Measurements from ENCODE around the gene NPEPPS.
"Not testable (repeated sequence)": the region's sequence is repeated elsewhere in the genome, so short reads cannot be mapped to it uniquely, and the experiment has no call there.

DNA sequence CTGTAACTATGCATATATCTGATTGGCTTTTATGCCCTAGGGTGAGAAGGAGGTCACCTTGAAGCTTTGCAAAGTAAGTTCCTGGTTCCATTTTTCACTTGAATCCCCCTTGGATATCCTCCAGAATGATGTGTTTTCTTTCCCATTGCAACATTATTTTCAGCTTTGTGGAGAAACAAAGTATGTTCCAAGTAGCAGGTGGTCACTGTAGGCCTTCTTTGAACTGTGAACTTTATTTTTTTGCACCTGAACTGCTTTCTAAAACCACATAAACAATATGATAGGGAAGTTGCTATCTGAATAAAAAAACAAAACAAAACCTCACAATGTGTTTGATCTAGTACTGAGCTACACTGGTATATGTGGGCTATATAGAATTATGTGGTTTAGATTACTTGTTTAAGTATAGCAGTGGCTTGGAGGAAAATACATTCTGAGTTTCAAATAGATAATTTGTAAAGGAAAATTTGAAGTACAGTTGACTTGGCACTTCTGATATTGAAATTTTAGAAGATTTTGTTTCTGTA, 29.7 kb downstream of the NPEPPS start:
- not testable (repeated sequence) for TF ChIP-seq EZH2 (IDR thresholded peaks at IDR 0.05); POLR2A (IDR thresholded peaks at IDR 0.05; ENCODE audit: borderline replicate concordance, extremely low read depth, insufficient read depth, insufficient read length); CEBPB (IDR thresholded peaks at IDR 0.05; ENCODE audit: low read depth); POLR2AphosphoS5 (IDR thresholded peaks at IDR 0.05; ENCODE audit: low read depth, low read length); EZH2phosphoT487 (IDR thresholded peaks at IDR 0.05; ENCODE audit: borderline replicate concordance); SRF (IDR thresholded peaks at IDR 0.05; ENCODE audit: low read depth); FOSL1 (IDR thresholded peaks at IDR 0.05; ENCODE audit: low read depth); EGR1 (IDR thresholded peaks at IDR 0.05; ENCODE audit: low read depth)
- TF ChIP-seq, protein P1, sequence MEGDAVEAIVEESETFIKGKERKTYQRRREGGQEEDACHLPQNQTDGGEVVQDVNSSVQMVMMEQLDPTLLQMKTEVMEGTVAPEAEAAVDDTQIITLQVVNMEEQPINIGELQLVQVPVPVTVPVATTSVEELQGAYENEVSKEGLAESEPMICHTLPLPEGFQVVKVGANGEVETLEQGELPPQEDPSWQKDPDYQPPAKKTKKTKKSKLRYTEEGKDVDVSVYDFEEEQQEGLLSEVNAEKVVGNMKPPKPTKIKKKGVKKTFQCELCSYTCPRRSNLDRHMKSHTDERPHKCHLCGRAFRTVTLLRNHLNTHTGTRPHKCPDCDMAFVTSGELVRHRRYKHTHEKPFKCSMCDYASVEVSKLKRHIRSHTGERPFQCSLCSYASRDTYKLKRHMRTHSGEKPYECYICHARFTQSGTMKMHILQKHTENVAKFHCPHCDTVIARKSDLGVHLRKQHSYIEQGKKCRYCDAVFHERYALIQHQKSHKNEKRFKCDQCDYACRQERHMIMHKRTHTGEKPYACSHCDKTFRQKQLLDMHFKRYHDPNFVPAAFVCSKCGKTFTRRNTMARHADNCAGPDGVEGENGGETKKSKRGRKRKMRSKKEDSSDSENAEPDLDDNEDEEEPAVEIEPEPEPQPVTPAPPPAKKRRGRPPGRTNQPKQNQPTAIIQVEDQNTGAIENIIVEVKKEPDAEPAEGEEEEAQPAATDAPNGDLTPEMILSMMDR (IDR thresholded peaks at IDR 0.05 in 2 of 3, conservative IDR thresholded peaks at IDR 0.05 in 1 of 3; ENCODE audit: borderline replicate concordance in 1 of 3, insufficient read depth in 1 of 3, low read depth in 2 of 3, low read length in 2 of 3), result not testable (repeated sequence)
- TF ChIP-seq, protein P2, sequence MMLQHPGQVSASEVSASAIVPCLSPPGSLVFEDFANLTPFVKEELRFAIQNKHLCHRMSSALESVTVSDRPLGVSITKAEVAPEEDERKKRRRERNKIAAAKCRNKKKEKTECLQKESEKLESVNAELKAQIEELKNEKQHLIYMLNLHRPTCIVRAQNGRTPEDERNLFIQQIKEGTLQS (IDR thresholded peaks at IDR 0.05), result not testable (repeated sequence)
- TF ChIP-seq, protein P3, sequence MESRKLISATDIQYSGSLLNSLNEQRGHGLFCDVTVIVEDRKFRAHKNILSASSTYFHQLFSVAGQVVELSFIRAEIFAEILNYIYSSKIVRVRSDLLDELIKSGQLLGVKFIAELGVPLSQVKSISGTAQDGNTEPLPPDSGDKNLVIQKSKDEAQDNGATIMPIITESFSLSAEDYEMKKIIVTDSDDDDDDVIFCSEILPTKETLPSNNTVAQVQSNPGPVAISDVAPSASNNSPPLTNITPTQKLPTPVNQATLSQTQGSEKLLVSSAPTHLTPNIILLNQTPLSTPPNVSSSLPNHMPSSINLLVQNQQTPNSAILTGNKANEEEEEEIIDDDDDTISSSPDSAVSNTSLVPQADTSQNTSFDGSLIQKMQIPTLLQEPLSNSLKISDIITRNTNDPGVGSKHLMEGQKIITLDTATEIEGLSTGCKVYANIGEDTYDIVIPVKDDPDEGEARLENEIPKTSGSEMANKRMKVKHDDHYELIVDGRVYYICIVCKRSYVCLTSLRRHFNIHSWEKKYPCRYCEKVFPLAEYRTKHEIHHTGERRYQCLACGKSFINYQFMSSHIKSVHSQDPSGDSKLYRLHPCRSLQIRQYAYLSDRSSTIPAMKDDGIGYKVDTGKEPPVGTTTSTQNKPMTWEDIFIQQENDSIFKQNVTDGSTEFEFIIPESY (IDR thresholded peaks at IDR 0.05; ENCODE audit: extremely low read depth, insufficient replicate concordance, low read length), result not testable (repeated sequence)
- TF ChIP-seq, protein P4, sequence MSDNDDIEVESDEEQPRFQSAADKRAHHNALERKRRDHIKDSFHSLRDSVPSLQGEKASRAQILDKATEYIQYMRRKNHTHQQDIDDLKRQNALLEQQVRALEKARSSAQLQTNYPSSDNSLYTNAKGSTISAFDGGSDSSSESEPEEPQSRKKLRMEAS (IDR thresholded peaks at IDR 0.05), result not testable (repeated sequence)

Data from HCT116 (cell line).